ENCODE data around the gene NFATC1.

GRCh38 chr18:79533146-79533545 is 137.4 kb downstream of the NFATC1 start:
- no peak for TF ChIP-seq CTCF (IDR thresholded peaks at IDR 0.05; ENCODE audit: borderline replicate concordance, extremely low read depth, low read length, poor library complexity, severe bottlenecking)
- TF ChIP-seq EZH2 (IDR thresholded peaks at IDR 0.05; ENCODE audit: borderline replicate concordance, low read depth, low read length, severe bottlenecking) = no peak

All from DND-41 (cell line).